Measurements from ENCODE around the gene CACHD1. TPM values are rescaled to one million over a fixed set of nuclear protein-coding genes. Genes with fewer than 3 reads are reported as not detected.

The CACHD1 gene
- total RNA-seq, 1 donor from 2014 or later: 44.6 TPM

- Mint-ChIP-seq H3K4me1 (ENCODE audit: unreplicated experiment) (peaks cover 14% of the 10 kb centered on the region), H3K27ac (no peak overlapping the region), H3K4me3 (no peak overlapping the region), H3K27me3 (no peaks in the 10 kb centered on the region), H3K36me3 (peaks cover 5% of the 10 kb centered on the region), H3K9me3 (peaks cover 4% of the 10 kb centered on the region)
- DNase-seq (ENCODE audit: extremely low spot score, unreplicated experiment): no peak
- no peak for TF ChIP-seq CTCF (conservative IDR thresholded peaks at IDR 0.05)
Measured at GRCh38 chr1:64703600-64703999, 233.7 kb downstream of the CACHD1 start.

- TF ChIP-seq CTCF (conservative IDR thresholded peaks at IDR 0.05): no peak
- DNase-seq (ENCODE audit: extremely low spot score, unreplicated experiment): no peak
- peaks cover 5% of the 10 kb centered on the region for H3K36me3 Mint-ChIP-seq
- H3K27me3 Mint-ChIP-seq: no peaks in the 10 kb centered on the region
- H3K9me3 Mint-ChIP-seq: peaks cover 4% of the 10 kb centered on the region
- no peak overlapping the region for H3K27ac Mint-ChIP-seq
- no peak overlapping the region for H3K4me3 Mint-ChIP-seq
- H3K4me1 Mint-ChIP-seq (ENCODE audit: unreplicated experiment): no peaks in the 10 kb centered on the region
Measured at GRCh38 chr1:64705591-64705990, 235.7 kb downstream of the CACHD1 start.

- TF ChIP-seq CTCF (conservative IDR thresholded peaks at IDR 0.05): no peak
- Mint-ChIP-seq H3K9me3 (no peaks in the 10 kb centered on the region), H3K27me3 (peaks cover 3% of the 10 kb centered on the region), H3K4me3 (no peak overlapping the region), H3K36me3 (no peaks in the 10 kb centered on the region), H3K4me1 (ENCODE audit: unreplicated experiment) (no peaks in the 10 kb centered on the region), H3K27ac (no peak overlapping the region)
- no peak for DNase-seq (ENCODE audit: extremely low spot score, unreplicated experiment)
Measured at GRCh38 chr1:64711266-64711665, 241.3 kb downstream of the CACHD1 start.

DNA sequence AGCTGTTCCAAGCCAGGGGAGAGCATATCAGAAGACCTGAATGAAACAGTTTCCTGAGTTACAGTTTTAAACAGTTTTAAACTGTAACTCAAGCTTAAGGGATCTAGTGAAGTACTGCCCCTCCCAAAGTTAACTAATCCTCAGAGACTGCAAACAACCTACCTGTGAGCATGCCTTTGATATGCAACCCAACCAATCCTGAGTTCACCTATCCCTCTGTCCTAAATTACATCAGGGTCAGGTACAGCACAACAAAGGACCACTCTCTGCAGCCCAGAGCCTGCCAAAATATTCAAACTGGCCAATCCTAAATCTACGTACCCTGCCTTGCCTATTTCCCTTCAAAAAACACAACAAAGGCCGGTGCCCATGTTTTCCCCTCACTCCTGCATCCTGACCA is 242.1 kb downstream of the CACHD1 start:
- TF ChIP-seq CTCF (conservative IDR thresholded peaks at IDR 0.05): no peak
- H3K27ac Mint-ChIP-seq: no peak overlapping the region
- H3K27me3 Mint-ChIP-seq: peaks cover 3% of the 10 kb centered on the region
- H3K4me3 Mint-ChIP-seq: no peak overlapping the region
- no peaks in the 10 kb centered on the region for H3K36me3 Mint-ChIP-seq
- H3K9me3 Mint-ChIP-seq: no peaks in the 10 kb centered on the region
- no peak for DNase-seq (ENCODE audit: extremely low spot score, unreplicated experiment)
- no peaks in the 10 kb centered on the region for H3K4me1 Mint-ChIP-seq (ENCODE audit: unreplicated experiment)

DNA sequence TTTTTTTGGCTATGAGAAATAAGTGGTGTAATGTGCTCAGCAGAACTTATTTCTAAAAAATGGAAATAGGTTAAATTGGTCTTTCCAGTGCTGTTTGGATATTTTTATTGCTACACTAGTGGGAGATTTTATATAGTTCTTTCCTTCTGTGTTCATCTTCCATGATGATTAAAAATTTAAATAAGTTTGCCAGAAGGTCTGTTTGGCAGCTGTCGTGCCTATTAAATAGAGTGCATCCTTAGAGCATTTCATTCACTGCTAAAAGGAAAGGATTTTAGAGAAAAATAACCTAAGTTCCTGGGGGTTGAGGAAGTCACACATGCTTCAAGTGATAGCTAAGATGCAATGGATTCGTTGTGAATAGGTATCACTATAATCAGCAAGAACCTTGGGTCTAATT is 245.3 kb downstream of the CACHD1 start:
- peaks cover 5% of the 10 kb centered on the region for H3K9me3 Mint-ChIP-seq
- no peak for TF ChIP-seq CTCF (conservative IDR thresholded peaks at IDR 0.05)
- peaks cover 5% of the 10 kb centered on the region for H3K27me3 Mint-ChIP-seq
- H3K36me3 Mint-ChIP-seq: no peaks in the 10 kb centered on the region
- H3K4me3 Mint-ChIP-seq: no peak overlapping the region
- no peak overlapping the region for H3K27ac Mint-ChIP-seq
- no peaks in the 10 kb centered on the region for H3K4me1 Mint-ChIP-seq (ENCODE audit: unreplicated experiment)
- no peak for DNase-seq (ENCODE audit: extremely low spot score, unreplicated experiment)

GRCh38 chr1:64721135-64721534 is 251.2 kb downstream of the CACHD1 start:
- H3K9me3 Mint-ChIP-seq: peaks cover 10% of the 10 kb centered on the region
- TF ChIP-seq CTCF (conservative IDR thresholded peaks at IDR 0.05): no peak
- no peak for DNase-seq (ENCODE audit: extremely low spot score, unreplicated experiment)
- H3K27me3 Mint-ChIP-seq: peaks cover 19% of the 10 kb centered on the region
- H3K27ac Mint-ChIP-seq: no peak overlapping the region
- no peaks in the 10 kb centered on the region for H3K36me3 Mint-ChIP-seq
- no peaks in the 10 kb centered on the region for H3K4me1 Mint-ChIP-seq (ENCODE audit: unreplicated experiment)
- no peak overlapping the region for H3K4me3 Mint-ChIP-seq
